GM21381 (cell line): ENCODE results near the gene FERMT2.
"Not testable (repeated sequence)": the region's sequence is repeated elsewhere in the genome, so short reads cannot be mapped to it uniquely, and the experiment has no call there.

Source experiments
- ATAC-seq: cut with Tn5 transposase; IDR thresholded peaks from one replicate; pipeline ENCODE4 v1.9.1; 2021; ENCODE audit warnings: mild to moderate bottlenecking, moderate library complexity; ENCODE audit not compliant: unreplicated experiment

The FERMT2 gene

GRCh38 chr14:52868911-52869618 lies 81.8 kb downstream of the FERMT2 start:
- no peak for ATAC-seq

GRCh38 chr14:52864893-52865292 lies 86.0 kb downstream of the FERMT2 start:
- not testable (repeated sequence) for ATAC-seq

- ATAC-seq: no peak
Measured at GRCh38 chr14:52863334-52863700, 87.5 kb downstream of the FERMT2 start.

GRCh38 chr14:52862632-52863333 lies 88.1 kb downstream of the FERMT2 start:
- ATAC-seq: no peak

- ATAC-seq: no peak
Measured at GRCh38 chr14:52861403-52861802, 89.4 kb downstream of the FERMT2 start.

- ATAC-seq: no peak
Measured at GRCh38 chr14:52860910-52861309, 89.9 kb downstream of the FERMT2 start.

GRCh38 chr14:52860209-52860608 lies 90.6 kb downstream of the FERMT2 start:
- no peak for ATAC-seq

GRCh38 chr14:52856139-52856538 lies 94.7 kb downstream of the FERMT2 start:
- ATAC-seq: no peak

GRCh38 chr14:52853522-52853854 lies 97.4 kb downstream of the FERMT2 start:
- no peak for ATAC-seq

GRCh38 chr14:52852810-52853521 lies 97.9 kb downstream of the FERMT2 start:
- ATAC-seq: no peak

- ATAC-seq: no peak
Measured at GRCh38 chr14:52850451-52850909, 100.4 kb downstream of the FERMT2 start.

GRCh38 chr14:52848626-52849025 lies 102.2 kb downstream of the FERMT2 start:
- ATAC-seq: no peak

GRCh38 chr14:52846591-52846990 lies 104.3 kb downstream of the FERMT2 start:
- ATAC-seq: no peak

GRCh38 chr14:52845081-52845480 lies 105.8 kb downstream of the FERMT2 start:
- ATAC-seq: no peak

- no peak for ATAC-seq
Measured at GRCh38 chr14:52844262-52845060, 106.4 kb downstream of the FERMT2 start.

GRCh38 chr14:52840877-52841276 lies 110.0 kb downstream of the FERMT2 start:
- ATAC-seq: no peak

GRCh38 chr14:52837451-52837850 lies 113.4 kb downstream of the FERMT2 start:
- no peak for ATAC-seq

- ATAC-seq: no peak
Measured at GRCh38 chr14:52836063-52836462, 114.8 kb downstream of the FERMT2 start.

GRCh38 chr14:52835122-52835903 lies 115.5 kb downstream of the FERMT2 start:
- ATAC-seq: no peak

GRCh38 chr14:52834440-52834842 lies 116.4 kb downstream of the FERMT2 start:
- ATAC-seq: no peak
